ENCODE results near the gene GFRA1.

- TF ChIP-seq, protein P1, sequence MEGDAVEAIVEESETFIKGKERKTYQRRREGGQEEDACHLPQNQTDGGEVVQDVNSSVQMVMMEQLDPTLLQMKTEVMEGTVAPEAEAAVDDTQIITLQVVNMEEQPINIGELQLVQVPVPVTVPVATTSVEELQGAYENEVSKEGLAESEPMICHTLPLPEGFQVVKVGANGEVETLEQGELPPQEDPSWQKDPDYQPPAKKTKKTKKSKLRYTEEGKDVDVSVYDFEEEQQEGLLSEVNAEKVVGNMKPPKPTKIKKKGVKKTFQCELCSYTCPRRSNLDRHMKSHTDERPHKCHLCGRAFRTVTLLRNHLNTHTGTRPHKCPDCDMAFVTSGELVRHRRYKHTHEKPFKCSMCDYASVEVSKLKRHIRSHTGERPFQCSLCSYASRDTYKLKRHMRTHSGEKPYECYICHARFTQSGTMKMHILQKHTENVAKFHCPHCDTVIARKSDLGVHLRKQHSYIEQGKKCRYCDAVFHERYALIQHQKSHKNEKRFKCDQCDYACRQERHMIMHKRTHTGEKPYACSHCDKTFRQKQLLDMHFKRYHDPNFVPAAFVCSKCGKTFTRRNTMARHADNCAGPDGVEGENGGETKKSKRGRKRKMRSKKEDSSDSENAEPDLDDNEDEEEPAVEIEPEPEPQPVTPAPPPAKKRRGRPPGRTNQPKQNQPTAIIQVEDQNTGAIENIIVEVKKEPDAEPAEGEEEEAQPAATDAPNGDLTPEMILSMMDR (IDR thresholded peaks at IDR 0.05), result no peak
- TF ChIP-seq EP300 (IDR thresholded peaks at IDR 0.05), result no peak
These were observed 184.0 kb downstream of the GFRA1 start for GRCh38 chr10:116088985-116089384.
